H1 (cell line): ENCODE measurements around the gene AURKB. TPM values are rescaled to one million over a fixed set of nuclear protein-coding genes. Genes with fewer than 3 reads are reported as not detected.

Source experiments
- CTCF ChIA-PET: fragments of 300-600 bp; sonication (Branson Sonifier 250); formaldehyde crosslinking; loops from one replicate; lab custom pipeline; 2021; ENCODE audit not compliant: partially characterized antibody; lab: Charles Lee
- POLR2A ChIA-PET: fragments of 300-600 bp; sonication (Branson Sonifier 250); formaldehyde crosslinking; loops from one replicate; lab custom pipeline; 2021; ENCODE audit warnings: inconsistent platforms; ENCODE audit not compliant: partially characterized antibody; lab: Charles Lee
- DNase-seq, 2 experiments: peaks; one replicate each; pipeline versions ENCODE4 v3.0.0 to v3.0.0-alpha.2; 2010 to 2022; ENCODE audit warnings: low spot score in 2 of 2, low read depth in 1 of 2, mixed read lengths in 1 of 2
- FAIRE-seq: peaks from 2 replicates; lab custom pipeline; 2011; peaks lifted over from hg19 to GRCh38; lab: Jason Lieb, UNC
- H2AFZ ChIP-seq: 2 replicates; pipeline ENCODE4 v1.8.1; 2012; ENCODE audit warnings: low read length, inconsistent platforms
- H2AK5ac ChIP-seq: 2 replicates; pipeline ENCODE4 v1.6.1; 2013; ENCODE audit warnings: low read depth, low read length
- H2BK120ac ChIP-seq: replicated peaks from 2 replicates; pipeline ENCODE3; 2013; ENCODE audit warnings: low read depth, low read length, inconsistent platforms
- H2BK12ac ChIP-seq: 2 replicates; pipeline ENCODE4 v1.6.1; 2013; ENCODE audit warnings: low read depth, low read length
- H2BK15ac ChIP-seq: 2 replicates; pipeline ENCODE4 v1.6.1; 2013; ENCODE audit warnings: low read length
- H2BK20ac ChIP-seq: 2 replicates; pipeline ENCODE4 v1.6.1; 2013; ENCODE audit warnings: low read length
- H2BK5ac ChIP-seq: 2 replicates; pipeline ENCODE4 v1.6.1; 2013; ENCODE audit warnings: low read depth, low read length
- H3K14ac ChIP-seq: 2 replicates; pipeline ENCODE4 v1.6.1; 2013; ENCODE audit warnings: inconsistent platforms; ENCODE audit not compliant: insufficient read length
- H3K18ac ChIP-seq: 2 replicates; pipeline ENCODE4 v1.6.1; 2013; ENCODE audit warnings: low read length; ENCODE audit errors: extremely low read depth
- H3K23ac ChIP-seq: 2 replicates; pipeline ENCODE4 v1.6.1; 2013; ENCODE audit warnings: inconsistent platforms; ENCODE audit not compliant: insufficient read length
- H3K23me2 ChIP-seq: 2 replicates; pipeline ENCODE4 v1.6.1; 2013; ENCODE audit warnings: low read depth, low read length
- H3K27ac ChIP-seq: 2 replicates; pipeline ENCODE4 v1.6.1; 2011; ENCODE audit warnings: low read depth, low read length, inconsistent platforms
- H3K27me3 ChIP-seq, 4 experiments: replicated peaks in 1 of 4; 1 replicate in 1 of 4; 2 replicates in 3 of 4; pipeline versions ENCODE4 v1.6.1 to v1.8.1; 2011 to 2013; ENCODE audit warnings: low read length in 3 of 4, mild to moderate bottlenecking in 3 of 4, inconsistent platforms in 2 of 4, mixed read lengths in 2 of 4, moderate library complexity in 1 of 4; ENCODE audit not compliant: control insufficient read depth in 3 of 4, insufficient read depth in 3 of 4; ENCODE audit errors: extremely low read depth in 1 of 4
- H3K36me3 ChIP-seq, 4 experiments: 2 replicates each; pipeline versions ENCODE4 v1.6.1 to v1.8.1; 2011 to 2013; ENCODE audit warnings: mild to moderate bottlenecking in 4 of 4, low read length in 3 of 4, moderate library complexity in 2 of 4, control low read depth in 1 of 4, inconsistent platforms in 1 of 4; ENCODE audit not compliant: insufficient read depth in 4 of 4, control insufficient read depth in 2 of 4
- H3K4ac ChIP-seq: replicated peaks from 2 replicates; pipeline ENCODE3; 2013; ENCODE audit warnings: low read length, low read depth, mixed read lengths, inconsistent platforms; ENCODE audit not compliant: insufficient read length
- H3K4me1 ChIP-seq, 4 experiments: replicated peaks in 1 of 4; 1 replicate in 1 of 4; 2 replicates in 3 of 4; pipeline versions ENCODE4 v1.6.1 to v1.8.1; 2011 to 2013; ENCODE audit warnings: low read length in 3 of 4, inconsistent platforms in 2 of 4, mixed read lengths in 1 of 4; ENCODE audit not compliant: insufficient read depth in 4 of 4, control insufficient read depth in 3 of 4
- H3K4me2 ChIP-seq, 2 experiments: 2 replicates each; pipeline versions ENCODE4 v1.6.1 to v1.8.1; 2011 to 2013; ENCODE audit warnings: low read depth in 2 of 2, low read length in 2 of 2, control low read depth in 1 of 2, inconsistent platforms in 1 of 2, mild to moderate bottlenecking in 1 of 2; ENCODE audit not compliant: insufficient read depth in 1 of 2
- H3K4me3 ChIP-seq, 4 experiments: fragments of 200-600, 300-600 bp in 1 of 4; sonication (generic), shearing (Covaris generic), sonication (Bioruptor Twin) in 1 of 4; 2 replicates each; pipeline versions ENCODE4 v1.5.1 to v1.8.1; 2011 to 2016; ENCODE audit warnings: low read length in 4 of 4, low read depth in 3 of 4, control low read depth in 2 of 4, inconsistent platforms in 2 of 4, mild to moderate bottlenecking in 2 of 4, mixed read lengths in 1 of 4, moderate library complexity in 1 of 4; ENCODE audit not compliant: insufficient read depth in 2 of 4; ENCODE audit errors: extremely low read depth in 1 of 4
- H3K56ac ChIP-seq: replicated peaks from 2 replicates; pipeline ENCODE3; 2013; ENCODE audit warnings: low read depth, mild to moderate bottlenecking, mixed read lengths, low read length, inconsistent platforms; ENCODE audit not compliant: insufficient read length
- H3K79me1 ChIP-seq: 2 replicates; pipeline ENCODE4 v1.6.1; 2013; ENCODE audit warnings: low read depth, low read length, control low read depth
- H3K79me2 ChIP-seq, 2 experiments: 2 replicates each; pipeline versions ENCODE4 v1.6.1 to v1.8.1; 2012 to 2013; ENCODE audit warnings: low read length in 2 of 2, mild to moderate bottlenecking in 2 of 2, inconsistent platforms in 1 of 2; ENCODE audit not compliant: insufficient read depth in 2 of 2, control insufficient read depth in 1 of 2
- H3K9ac ChIP-seq, 4 experiments: replicated peaks in 1 of 4; 1 replicate in 1 of 4; 2 replicates in 3 of 4; pipeline versions ENCODE4 v1.6.1 to v1.8.1; 2011 to 2013; ENCODE audit warnings: low read depth in 3 of 4, low read length in 3 of 4, control low read depth in 2 of 4, mild to moderate bottlenecking in 2 of 4, moderate library complexity in 2 of 4, inconsistent platforms in 1 of 4; ENCODE audit errors: extremely low read depth in 1 of 4
- H3K9me3 ChIP-seq, 2 experiments: 2 replicates each; pipeline versions ENCODE4 v1.6.1 to v1.8.1; 2012 to 2013; ENCODE audit warnings: mild to moderate bottlenecking in 2 of 2, moderate library complexity in 2 of 2, control low read depth in 1 of 2, inconsistent platforms in 1 of 2, low read depth in 1 of 2, low read length in 1 of 2, mixed read lengths in 1 of 2; ENCODE audit not compliant: insufficient read depth in 2 of 2
- H4K20me1 ChIP-seq, 2 experiments: replicated peaks in 1 of 2; 2 replicates each; pipeline versions ENCODE3 to v1.8.1; 2011 to 2013; ENCODE audit warnings: inconsistent platforms in 2 of 2, low read length in 2 of 2, mild to moderate bottlenecking in 1 of 2; ENCODE audit not compliant: insufficient read depth in 2 of 2, control insufficient read depth in 1 of 2
- H4K5ac ChIP-seq: 2 replicates; pipeline ENCODE4 v1.6.1; 2013; ENCODE audit warnings: low read length, low read depth, mixed read lengths, inconsistent platforms; ENCODE audit not compliant: insufficient read length
- H4K8ac ChIP-seq: 2 replicates; pipeline ENCODE4 v1.8.0; 2013; ENCODE audit warnings: mild to moderate bottlenecking, moderate library complexity, low read length, inconsistent platforms; ENCODE audit not compliant: insufficient read depth; ENCODE audit errors: extremely low read depth
- H4K91ac ChIP-seq: replicated peaks from 2 replicates; pipeline ENCODE3; 2013; ENCODE audit warnings: low read length, mixed read lengths, inconsistent platforms; ENCODE audit not compliant: insufficient read length
- ATF2 ChIP-seq: IDR thresholded peaks from 2 replicates; pipeline ENCODE4 v1.6.1; 2012; ENCODE audit warnings: low read length, inconsistent platforms
- FOSL1 ChIP-seq: IDR thresholded peaks from 2 replicates; pipeline ENCODE4 v1.6.1; 2011; ENCODE audit warnings: mild to moderate bottlenecking, low read depth, low read length, moderate library complexity; ENCODE audit not compliant: insufficient read depth
- NANOG ChIP-seq: IDR thresholded peaks from 2 replicates; pipeline ENCODE4 v1.6.1; 2011; ENCODE audit warnings: low read length, low read depth, mild to moderate bottlenecking, inconsistent platforms; ENCODE audit not compliant: insufficient read depth, poor library complexity, severe bottlenecking
- WGBS, 2 experiments: shearing (Covaris generic) in 1 of 2; methylation state at CpG; one replicate each; pipeline versions ENCODE4 v1.1.6 to v1.1.7; 2013 to 2015; ENCODE audit warnings: low lambda C conversion rate in 2 of 2, mixed read lengths in 2 of 2, inconsistent platforms in 1 of 2, low coverage in 1 of 2, missing lambda C conversion rate in 1 of 2; ENCODE audit not compliant: insufficient replicate concordance in 2 of 2, insufficient coverage in 1 of 2, insufficient read length in 1 of 2; ENCODE audit errors: extremely low coverage in 1 of 2, missing lambda C conversion rate in 1 of 2; 5-methylcytosine and 5-hydroxymethylcytosine counted together
- polyA plus RNA-seq, 7 experiments: library from polyadenylated mRNA; depleted of rRNA in 3 of 7; stranded (reverse) in 5 of 7; unstranded in 2 of 7; fragments of >200 nt in 5 of 7; fragments of 200-250 nt in 2 of 7; gene quantifications; 1 replicate in 5 of 7; 2 replicates in 1 of 7; 4 replicates in 1 of 7; pipeline versions ENCODE4 v1.2.1 to v1.2.3, GENCODE V29; 2011 to 2013; ENCODE audit warnings: missing spikeins in 2 of 7, mixed read lengths in 2 of 7
- total RNA-seq: library from RNA; stranded (reverse); fragmentation: NEBNext Ultra II Directional; extraction: Animal tissue kit (Norgen Biotek cat#: 25700); gene quantifications from 2 replicates; pipeline ENCODE4 v1.2.1, GENCODE V29; 2021

AURKB gene
- total and polyA plus RNA-seq, 2 of the 8 experiments (the other 6 are each of a cell fraction or from before 2014, with no cell fraction given) = 102 to 160 TPM

- POLR2A ChIA-PET = interaction anchor here (1.4 to 66.3 kb wide), 4 partner anchors 5 to 79 kb away, joined by 3 to 1521 read pairs (median 763); partner anchors contain the start of genes CTC1, PFAS, RANGRF and SLC25A35
- H2BK5ac ChIP-seq = no peak overlapping the region
These were observed 27.5 kb upstream of the AURKB start for GRCh38 chr17:8237886-8238285.

More at GRCh38 chr17:8237886-8238285, 27.5 kb upstream of the AURKB start:
- H3K4me1 ChIP-seq = no peaks in the 10 kb centered on the region
- H3K9me3 ChIP-seq = no peaks in the 10 kb centered on the region
- CTCF ChIA-PET = interaction anchor here (1.2 to 1.7 kb wide), 2 partner anchors 10 to 18 kb away, joined by 3 to 4 read pairs; no protein-coding TSS in a partner anchor
- H4K91ac ChIP-seq = no peak overlapping the region
- H4K8ac ChIP-seq = no peak overlapping the region
- no peak overlapping the region for H3K18ac ChIP-seq
- peaks cover 2 to 5% of the 10 kb centered on the region in 2 experiments for H4K20me1 ChIP-seq
- no peak overlapping the region for H3K27ac ChIP-seq
- no peak overlapping the region for H3K4me2 ChIP-seq
- whole genome bisulfite sequencing, 2 experiments = 88% methylated on average over 4 of the region's 4 CpGs; no CpG with 5 or more reads in 1 of the 2 experiments
- H3K4ac ChIP-seq = no peak overlapping the region
- H2AFZ ChIP-seq = no peak overlapping the region
- H4K5ac ChIP-seq = no peak overlapping the region
- no peak for TF ChIP-seq ATF2
- no peak for TF ChIP-seq FOSL1
- no peak for TF ChIP-seq NANOG
- DNase-seq (no peak), FAIRE-seq (no peak)
- H2AK5ac ChIP-seq = no peak overlapping the region
- peaks cover 9 to 51% (median 24%) of the 10 kb centered on the region in 4 experiments; a peak in 7 of 8 replicates for H3K36me3 ChIP-seq
- no peak overlapping the region for H2BK12ac ChIP-seq
- H3K79me2 ChIP-seq = no peaks in the 10 kb centered on the region
- H3K23ac ChIP-seq = no peak overlapping the region
- no peak overlapping the region for H2BK20ac ChIP-seq
- H2BK120ac ChIP-seq = no peak overlapping the region
- H3K9ac ChIP-seq = no peak overlapping the region
- no peaks in the 10 kb centered on the region for H3K23me2 ChIP-seq
- no peak overlapping the region for H3K14ac ChIP-seq
- H3K56ac ChIP-seq = no peak overlapping the region
- H3K79me1 ChIP-seq = no peaks in the 10 kb centered on the region
- no peak overlapping the region for H2BK15ac ChIP-seq
- H3K27me3 ChIP-seq = no peaks in the 10 kb centered on the region
- H3K4me3 ChIP-seq = no peak overlapping the region
